ENCODE results near the gene DCLK1. TPM values are rescaled to one million over a fixed set of nuclear protein-coding genes. Genes with fewer than 3 reads are reported as not detected.
A peak's percentile ranks its signal among the peaks of the same experiment; 100 is the strongest.

Gene DCLK1
- 10 to 100 TPM in 1 of 4 donors, 1 to 10 TPM in 3; 4.3 to 39.0 (median 8.9) TPM for polyA plus RNA-seq (ENCODE audit: insufficient read length in 4 of 4)

- DNase-seq (ENCODE audit: low read depth in 4 of 4, low spot score in 3 of 4): no peak
Observed at GRCh38 chr13:36131222-36131930, at the start of gene DCLK1. Gene DCLK1, minus strand, starts transcription at chr13:36131382.

- DNase-seq (ENCODE audit: low read depth in 4 of 4, low spot score in 3 of 4): no peak
Observed at GRCh38 chr13:36175621-36176020, 44.4 kb upstream of the DCLK1 start.

GRCh38 chr13:36174923-36175322, 43.7 kb upstream of the DCLK1 start:
- DNase-seq (ENCODE audit: low read depth in 4 of 4, low spot score in 3 of 4): no peak

- DNase-seq (ENCODE audit: low read depth in 4 of 4, low spot score in 3 of 4): no peak
Observed at GRCh38 chr13:36173571-36174322, 42.6 kb upstream of the DCLK1 start.

- no peak for DNase-seq (ENCODE audit: low read depth in 4 of 4, low spot score in 3 of 4)
Observed at GRCh38 chr13:36166046-36166445, 34.9 kb upstream of the DCLK1 start.

GRCh38 chr13:36163809-36164308, 32.7 kb upstream of the DCLK1 start:
- DNase-seq (ENCODE audit: low read depth in 4 of 4, low spot score in 3 of 4): peak in 3 of 4 donors; percentile 27 to 54 (median 39)

- DNase-seq (ENCODE audit: low read depth in 4 of 4, low spot score in 3 of 4): no peak
Observed at GRCh38 chr13:36163286-36163685, 32.1 kb upstream of the DCLK1 start.

- DNase-seq (ENCODE audit: low read depth in 4 of 4, low spot score in 3 of 4): no peak
Observed at GRCh38 chr13:36160297-36160696, 29.1 kb upstream of the DCLK1 start.

GRCh38 chr13:36158611-36159010, 27.4 kb upstream of the DCLK1 start:
- no peak for DNase-seq (ENCODE audit: low read depth in 4 of 4, low spot score in 3 of 4)

- no peak for DNase-seq (ENCODE audit: low read depth in 4 of 4, low spot score in 3 of 4)
Observed at GRCh38 chr13:36157480-36157879, 26.3 kb upstream of the DCLK1 start.

GRCh38 chr13:36154567-36155291, 23.5 kb upstream of the DCLK1 start:
- DNase-seq (ENCODE audit: low read depth in 4 of 4, low spot score in 3 of 4): no peak

GRCh38 chr13:36151591-36151990, 20.4 kb upstream of the DCLK1 start:
- DNase-seq (ENCODE audit: low read depth in 4 of 4, low spot score in 3 of 4): no peak

GRCh38 chr13:36148446-36148845, 17.3 kb upstream of the DCLK1 start:
- DNase-seq (ENCODE audit: low read depth in 4 of 4, low spot score in 3 of 4): no peak

GRCh38 chr13:36147330-36147729, 16.1 kb upstream of the DCLK1 start:
- DNase-seq (ENCODE audit: low read depth in 4 of 4, low spot score in 3 of 4): no peak

GRCh38 chr13:36146511-36147269, 15.5 kb upstream of the DCLK1 start:
- DNase-seq (ENCODE audit: low read depth in 4 of 4, low spot score in 3 of 4): no peak

GRCh38 chr13:36143738-36144137, 12.6 kb upstream of the DCLK1 start:
- DNase-seq (ENCODE audit: low read depth in 4 of 4, low spot score in 3 of 4): no peak

GRCh38 chr13:36142735-36143134, 11.6 kb upstream of the DCLK1 start:
- no peak for DNase-seq (ENCODE audit: low read depth in 4 of 4, low spot score in 3 of 4)

- no peak for DNase-seq (ENCODE audit: low read depth in 4 of 4, low spot score in 3 of 4)
Observed at GRCh38 chr13:36135876-36136275, 4.7 kb upstream of the DCLK1 start.

GRCh38 chr13:36134632-36135031, 3.5 kb upstream of the DCLK1 start:
- DNase-seq (ENCODE audit: low read depth in 4 of 4, low spot score in 3 of 4): no peak

- DNase-seq (ENCODE audit: low read depth in 4 of 4, low spot score in 3 of 4): no peak
Observed at GRCh38 chr13:36133950-36134626, 2.9 kb upstream of the DCLK1 start.
